NCI-H2196 (cell line): Measurements from ENCODE around the gene HDGF.
A peak's percentile ranks its signal among the peaks of the same experiment; 100 is the strongest.

Experiments
- DNase-seq: peaks from one replicate; lab custom pipeline; 2025; ENCODE audit not compliant: unreplicated experiment; lab: John Stamatoyannopoulos, UW

Gene HDGF

GRCh38 chr1:156746728-156747631 is 4.5 kb downstream of the HDGF start:
- peak; percentile 86 for DNase-seq

- no peak for DNase-seq
Measured at GRCh38 chr1:156746406-156746727, 5.1 kb downstream of the HDGF start.

GRCh38 chr1:156745881-156746280 is 5.6 kb downstream of the HDGF start:
- DNase-seq = no peak

- DNase-seq = no peak
Measured at GRCh38 chr1:156744786-156745419, 6.6 kb downstream of the HDGF start.

GRCh38 chr1:156744344-156744743 is 7.1 kb downstream of the HDGF start:
- DNase-seq = no peak

GRCh38 chr1:156743367-156744302 is 7.8 kb downstream of the HDGF start:
- no peak for DNase-seq

- no peak for DNase-seq
Measured at GRCh38 chr1:156742801-156743200, 8.7 kb downstream of the HDGF start.

GRCh38 chr1:156742017-156742416 is 9.5 kb downstream of the HDGF start:
- DNase-seq = no peak

GRCh38 chr1:156741481-156741983 is 9.9 kb downstream of the HDGF start:
- DNase-seq = no peak

- DNase-seq = peak; percentile 99
Measured at GRCh38 chr1:156740741-156741480, 10.6 kb downstream of the HDGF start, which contains the start of gene MRPL24. Gene MRPL24, minus strand, starts transcription at chr1:156741088. Its CDS starts 2,384 bp downstream, at chr1:156738704.

- DNase-seq = no peak
Measured at GRCh38 chr1:156740237-156740740, 11.2 kb downstream of the HDGF start.

GRCh38 chr1:156738916-156739315 is 12.6 kb downstream of the HDGF start:
- no peak for DNase-seq

- no peak for DNase-seq
Measured at GRCh38 chr1:156738407-156738806, 13.1 kb downstream of the HDGF start.

GRCh38 chr1:156733989-156734584 is 17.4 kb downstream of the HDGF start:
- DNase-seq = no peak

GRCh38 chr1:156728599-156729462 is 22.6 kb downstream of the HDGF start, which contains the start of gene ISG20L2:
Gene ISG20L2, minus strand, starts transcription at chr1:156728766. Its CDS starts 1,114 bp downstream, at chr1:156727652.
- peak; percentile 97 for DNase-seq

GRCh38 chr1:156727926-156728598 is 23.4 kb downstream of the HDGF start, which contains the start of gene METTL25B:
Gene METTL25B, plus strand, starts transcription at chr1:156728469. Its CDS starts 636 bp downstream, at chr1:156729105.
- DNase-seq = peak; percentile 88

GRCh38 chr1:156727492-156727891 is 24.0 kb downstream of the HDGF start:
- no peak for DNase-seq
